GM23338 (cell line): ENCODE measurements around the gene GID4.

Experiments
- JUNB ChIP-seq: IDR thresholded peaks from one replicate; pipeline ENCODE4 v1.6.1; 2016; ENCODE audit warnings: antibody characterized with exemption; ENCODE audit not compliant: unreplicated experiment
- POLR2AphosphoS5 ChIP-seq: IDR thresholded peaks from 2 replicates; pipeline ENCODE4 v1.6.1; 2016; ENCODE audit warnings: antibody characterized with exemption, low read depth
- ZNF114 ChIP-seq: fragments of 250-450 bp; sonication (Bioruptor Pico); IDR thresholded peaks from 2 replicates; pipeline ENCODE4 v1.5.0; 2020; ENCODE audit warnings: mild to moderate bottlenecking, moderate library complexity
- ZNF331 ChIP-seq: fragments of 250-450 bp; sonication (Bioruptor Pico); IDR thresholded peaks from 2 replicates; pipeline ENCODE4 v1.5.0; 2020; ENCODE audit warnings: low read depth, mild to moderate bottlenecking, moderate library complexity
- TF ChIP-seq, protein P1 (sequence below): fragments of 250-450 bp; sonication (Bioruptor Pico); IDR thresholded peaks from 2 replicates; pipeline ENCODE4 v1.5.0; 2020; ENCODE audit warnings: mild to moderate bottlenecking, moderate library complexity
- TF ChIP-seq, protein P2 (sequence below), 2 experiments: fragments of 200-600 bp in 1 of 2; sonication (generic) in 1 of 2; conservative IDR thresholded peaks; 2 replicates each; pipeline versions ENCODE4 v1.5.1 to v1.6.1; 2016 to 2017; ENCODE audit warnings: antibody characterized with exemption in 2 of 2, low read depth in 2 of 2, mild to moderate bottlenecking in 2 of 2, moderate library complexity in 1 of 2

DNA sequence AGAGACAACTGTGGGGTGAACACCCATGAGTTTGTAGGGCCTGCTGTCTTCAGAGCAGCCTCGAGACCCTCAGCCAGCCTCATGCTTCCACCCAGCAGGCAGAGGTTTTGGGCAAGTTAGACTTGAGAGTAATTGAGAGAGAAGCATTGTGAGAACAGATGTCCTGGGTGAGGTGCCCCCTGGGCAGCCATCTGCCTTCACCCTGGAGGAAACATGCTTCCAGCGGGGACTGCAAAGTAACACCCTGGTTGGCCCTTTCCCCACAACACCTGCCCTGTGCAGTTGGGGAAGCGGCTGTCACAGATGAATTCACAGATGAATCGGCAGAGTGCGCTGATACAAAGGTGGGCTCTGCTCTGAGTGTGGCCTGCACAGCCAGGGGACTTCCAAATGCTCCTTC lies 23.6 kb upstream of the GID4 start:
- TF ChIP-seq, protein P1, sequence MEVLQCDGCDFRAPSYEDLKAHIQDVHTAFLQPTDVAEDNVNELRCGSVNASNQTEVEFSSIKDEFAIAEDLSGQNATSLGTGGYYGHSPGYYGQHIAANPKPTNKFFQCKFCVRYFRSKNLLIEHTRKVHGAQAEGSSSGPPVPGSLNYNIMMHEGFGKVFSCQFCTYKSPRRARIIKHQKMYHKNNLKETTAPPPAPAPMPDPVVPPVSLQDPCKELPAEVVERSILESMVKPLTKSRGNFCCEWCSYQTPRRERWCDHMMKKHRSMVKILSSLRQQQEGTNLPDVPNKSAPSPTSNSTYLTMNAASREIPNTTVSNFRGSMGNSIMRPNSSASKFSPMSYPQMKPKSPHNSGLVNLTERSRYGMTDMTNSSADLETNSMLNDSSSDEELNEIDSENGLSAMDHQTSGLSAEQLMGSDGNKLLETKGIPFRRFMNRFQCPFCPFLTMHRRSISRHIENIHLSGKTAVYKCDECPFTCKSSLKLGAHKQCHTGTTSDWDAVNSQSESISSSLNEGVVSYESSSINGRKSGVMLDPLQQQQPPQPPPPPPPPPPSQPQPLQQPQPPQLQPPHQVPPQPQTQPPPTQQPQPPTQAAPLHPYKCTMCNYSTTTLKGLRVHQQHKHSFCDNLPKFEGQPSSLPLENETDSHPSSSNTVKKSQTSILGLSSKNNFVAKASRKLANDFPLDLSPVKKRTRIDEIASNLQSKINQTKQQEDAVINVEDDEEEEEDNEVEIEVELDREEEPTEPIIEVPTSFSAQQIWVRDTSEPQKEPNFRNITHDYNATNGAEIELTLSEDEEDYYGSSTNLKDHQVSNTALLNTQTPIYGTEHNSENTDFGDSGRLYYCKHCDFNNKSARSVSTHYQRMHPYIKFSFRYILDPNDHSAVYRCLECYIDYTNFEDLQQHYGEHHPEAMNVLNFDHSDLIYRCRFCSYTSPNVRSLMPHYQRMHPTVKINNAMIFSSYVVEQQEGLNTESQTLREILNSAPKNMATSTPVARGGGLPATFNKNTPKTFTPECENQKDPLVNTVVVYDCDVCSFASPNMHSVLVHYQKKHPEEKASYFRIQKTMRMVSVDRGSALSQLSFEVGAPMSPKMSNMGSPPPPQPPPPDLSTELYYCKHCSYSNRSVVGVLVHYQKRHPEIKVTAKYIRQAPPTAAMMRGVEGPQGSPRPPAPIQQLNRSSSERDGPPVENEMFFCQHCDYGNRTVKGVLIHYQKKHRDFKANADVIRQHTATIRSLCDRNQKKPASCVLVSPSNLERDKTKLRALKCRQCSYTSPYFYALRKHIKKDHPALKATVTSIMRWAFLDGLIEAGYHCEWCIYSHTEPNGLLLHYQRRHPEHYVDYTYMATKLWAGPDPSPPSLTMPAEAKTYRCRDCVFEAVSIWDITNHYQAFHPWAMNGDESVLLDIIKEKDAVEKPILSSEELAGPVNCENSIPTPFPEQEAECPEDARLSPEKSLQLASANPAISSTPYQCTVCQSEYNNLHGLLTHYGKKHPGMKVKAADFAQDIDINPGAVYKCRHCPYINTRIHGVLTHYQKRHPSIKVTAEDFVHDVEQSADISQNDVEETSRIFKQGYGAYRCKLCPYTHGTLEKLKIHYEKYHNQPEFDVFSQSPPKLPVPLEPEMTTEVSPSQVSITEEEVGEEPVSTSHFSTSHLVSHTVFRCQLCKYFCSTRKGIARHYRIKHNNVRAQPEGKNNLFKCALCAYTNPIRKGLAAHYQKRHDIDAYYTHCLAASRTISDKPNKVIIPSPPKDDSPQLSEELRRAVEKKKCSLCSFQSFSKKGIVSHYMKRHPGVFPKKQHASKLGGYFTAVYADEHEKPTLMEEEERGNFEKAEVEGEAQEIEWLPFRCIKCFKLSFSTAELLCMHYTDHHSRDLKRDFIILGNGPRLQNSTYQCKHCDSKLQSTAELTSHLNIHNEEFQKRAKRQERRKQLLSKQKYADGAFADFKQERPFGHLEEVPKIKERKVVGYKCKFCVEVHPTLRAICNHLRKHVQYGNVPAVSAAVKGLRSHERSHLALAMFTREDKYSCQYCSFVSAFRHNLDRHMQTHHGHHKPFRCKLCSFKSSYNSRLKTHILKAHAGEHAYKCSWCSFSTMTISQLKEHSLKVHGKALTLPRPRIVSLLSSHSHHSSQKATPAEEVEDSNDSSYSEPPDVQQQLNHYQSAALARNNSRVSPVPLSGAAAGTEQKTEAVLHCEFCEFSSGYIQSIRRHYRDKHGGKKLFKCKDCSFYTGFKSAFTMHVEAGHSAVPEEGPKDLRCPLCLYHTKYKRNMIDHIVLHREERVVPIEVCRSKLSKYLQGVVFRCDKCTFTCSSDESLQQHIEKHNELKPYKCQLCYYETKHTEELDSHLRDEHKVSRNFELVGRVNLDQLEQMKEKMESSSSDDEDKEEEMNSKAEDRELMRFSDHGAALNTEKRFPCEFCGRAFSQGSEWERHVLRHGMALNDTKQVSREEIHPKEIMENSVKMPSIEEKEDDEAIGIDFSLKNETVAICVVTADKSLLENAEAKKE (CRISPR knock-in tag): no peak
- TF ChIP-seq ZNF331: no peak
- TF ChIP-seq, protein P2, sequence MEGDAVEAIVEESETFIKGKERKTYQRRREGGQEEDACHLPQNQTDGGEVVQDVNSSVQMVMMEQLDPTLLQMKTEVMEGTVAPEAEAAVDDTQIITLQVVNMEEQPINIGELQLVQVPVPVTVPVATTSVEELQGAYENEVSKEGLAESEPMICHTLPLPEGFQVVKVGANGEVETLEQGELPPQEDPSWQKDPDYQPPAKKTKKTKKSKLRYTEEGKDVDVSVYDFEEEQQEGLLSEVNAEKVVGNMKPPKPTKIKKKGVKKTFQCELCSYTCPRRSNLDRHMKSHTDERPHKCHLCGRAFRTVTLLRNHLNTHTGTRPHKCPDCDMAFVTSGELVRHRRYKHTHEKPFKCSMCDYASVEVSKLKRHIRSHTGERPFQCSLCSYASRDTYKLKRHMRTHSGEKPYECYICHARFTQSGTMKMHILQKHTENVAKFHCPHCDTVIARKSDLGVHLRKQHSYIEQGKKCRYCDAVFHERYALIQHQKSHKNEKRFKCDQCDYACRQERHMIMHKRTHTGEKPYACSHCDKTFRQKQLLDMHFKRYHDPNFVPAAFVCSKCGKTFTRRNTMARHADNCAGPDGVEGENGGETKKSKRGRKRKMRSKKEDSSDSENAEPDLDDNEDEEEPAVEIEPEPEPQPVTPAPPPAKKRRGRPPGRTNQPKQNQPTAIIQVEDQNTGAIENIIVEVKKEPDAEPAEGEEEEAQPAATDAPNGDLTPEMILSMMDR (conservative IDR thresholded peaks at IDR 0.05; ENCODE audit: low read depth in 2 of 2): no peak
- no peak for TF ChIP-seq POLR2AphosphoS5
- TF ChIP-seq JUNB: no peak
- no peak for TF ChIP-seq ZNF114 (CRISPR knock-in tag)
